GM12878 (cell line): ENCODE results near the gene CCDC159. TPM values are rescaled to one million over a fixed set of nuclear protein-coding genes. Genes with fewer than 3 reads are reported as not detected.

Experiments
- ATF7 ChIP-seq: fragments of 450-650 bp; IDR thresholded peaks from 2 replicates; pipeline ENCODE4 v1.6.1; 2016; ENCODE audit warnings: low read depth, mild to moderate bottlenecking
- CHD4 ChIP-seq: fragments of 200-600 bp; sonication (generic); IDR thresholded peaks from 2 replicates; pipeline ENCODE4 v1.6.1; 2016; ENCODE audit warnings: mild to moderate bottlenecking
- EED ChIP-seq: sonication (generic); IDR thresholded peaks from 2 replicates; pipeline ENCODE4 v1.6.1; 2016; ENCODE audit warnings: antibody characterized with exemption, low read depth
- HCFC1 ChIP-seq: fragments of 150-350 bp; IDR thresholded peaks from 2 replicates; pipeline ENCODE4 v1.6.1; 2014; ENCODE audit warnings: low read length
- NFXL1 ChIP-seq: fragments of 450-650 bp; IDR thresholded peaks from 2 replicates; pipeline ENCODE4 v1.6.1; 2017; ENCODE audit warnings: antibody characterized with exemption, mild to moderate bottlenecking, borderline replicate concordance
- NR2F1 ChIP-seq: fragments of 450-650 bp; conservative IDR thresholded peaks from 2 replicates; pipeline ENCODE4 v1.6.1; 2017; ENCODE audit warnings: mild to moderate bottlenecking
- PML ChIP-seq: IDR thresholded peaks from 2 replicates; pipeline ENCODE4 v1.6.1; 2012; ENCODE audit warnings: low read length, inconsistent platforms
- POLR2A ChIP-seq: IDR thresholded peaks from 2 replicates; pipeline ENCODE4 v1.6.1; 2011; ENCODE audit warnings: low read depth, mild to moderate bottlenecking, low read length
- RB1 ChIP-seq: fragments of 450-650 bp; formaldehyde crosslinking; IDR thresholded peaks from 2 replicates; pipeline ENCODE4 v1.6.1; 2017; ENCODE audit warnings: mild to moderate bottlenecking, borderline replicate concordance
- SRF ChIP-seq, 2 experiments: IDR thresholded peaks; 2 replicates each; pipeline ENCODE4 v1.6.1; 2011; ENCODE audit warnings: low read depth in 2 of 2, low read length in 2 of 2, mild to moderate bottlenecking in 1 of 2, moderate library complexity in 1 of 2
- ZNF217 ChIP-seq: fragments of 450-650 bp; IDR thresholded peaks from 2 replicates; pipeline ENCODE4 v1.6.1; 2017; ENCODE audit warnings: antibody characterized with exemption, mild to moderate bottlenecking
- polyA plus RNA-seq, 11 experiments: library from polyadenylated mRNA; depleted of rRNA in 4 of 11; unstranded in 6 of 11; stranded (reverse) in 5 of 11; fragments of >200 nt; fragmentation: Nextera tagmentation in 4 of 11; fragmentation: Illumina TruSeq in 1 of 11; extraction: Ambion mirVana in 4 of 11; extraction: Trizol in 1 of 11; gene quantifications; 1 replicate in 1 of 11; 2 replicates in 10 of 11; pipeline versions ENCODE4 v1.2.1 to v1.2.3, GENCODE V29; 2011 to 2016; ENCODE audit warnings: inconsistent platforms in 2 of 11, missing spikeins in 2 of 11, low read depth in 1 of 11
- total RNA-seq, 4 experiments: library from RNA; depleted of rRNA in 3 of 4; stranded (reverse); fragments of >200 nt in 3 of 4; fragmentation: Illumina TruSeq in 1 of 4; extraction: Trizol in 1 of 4; gene quantifications; 2 replicates each; pipeline versions ENCODE4 v1.2.1 to v1.2.3, GENCODE V29; 2013 to 2021
- TF ChIP-seq, protein P1 (sequence below): fragments of 450-650 bp; formaldehyde crosslinking; IDR thresholded peaks from 2 replicates; pipeline ENCODE4 v1.4.0; 2022; ENCODE audit warnings: mild to moderate bottlenecking, moderate library complexity
- TF ChIP-seq, protein P2 (sequence below): IDR thresholded peaks from 2 replicates; pipeline ENCODE4 v1.6.1; 2012; ENCODE audit warnings: low read depth, low read length, improper control_type of control experiment
- TF ChIP-seq, protein P3 (sequence below): fragments of 450-650 bp; formaldehyde crosslinking; IDR thresholded peaks from 2 replicates; pipeline ENCODE4 v1.4.0; 2020; ENCODE audit warnings: mild to moderate bottlenecking, moderate library complexity
- TF ChIP-seq, protein P4 (sequence below): fragments of 450-650 bp; IDR thresholded peaks from 2 replicates; pipeline ENCODE4 v1.6.1; 2017; ENCODE audit warnings: mild to moderate bottlenecking, low read depth, inconsistent platforms; ENCODE audit not compliant: poor library complexity, severe bottlenecking
- TF ChIP-seq, protein P5 (sequence below): IDR thresholded peaks from 2 replicates; pipeline ENCODE4 v1.6.1; 2011; ENCODE audit warnings: low read depth, low read length, improper control_type of control experiment, borderline replicate concordance
- TF ChIP-seq, protein P6 (sequence below): fragments of 450-650 bp; IDR thresholded peaks from 2 replicates; pipeline ENCODE4 v1.6.1; 2016; ENCODE audit warnings: mild to moderate bottlenecking

Gene CCDC159
- total and polyA plus RNA-seq, 10 of the 15 experiments (the other 5 are each of a cell fraction or from before 2014, with no cell fraction given): 0.61 to 14.7 (median 10.1) TPM

DNA sequence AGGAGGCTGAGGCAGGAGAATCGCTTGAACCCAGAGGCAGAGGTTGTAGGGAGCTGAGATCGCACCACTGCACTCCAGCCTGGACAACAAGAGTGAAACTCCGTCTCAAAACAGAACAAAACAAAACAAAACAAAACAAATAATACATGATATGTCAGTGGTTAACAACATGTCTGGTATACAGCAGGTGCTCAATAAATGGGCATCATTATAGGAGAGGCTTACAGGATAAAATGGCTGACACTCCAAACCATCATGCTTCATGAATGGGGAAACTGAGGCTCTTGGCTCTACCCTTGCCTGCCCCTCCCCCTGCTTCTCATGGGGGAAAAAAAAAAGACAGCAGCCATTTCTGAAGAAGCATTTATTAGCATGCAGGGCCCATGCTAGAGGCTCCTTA is 3.9 kb upstream of the CCDC159 start (continued):
- TF ChIP-seq, protein P1, sequence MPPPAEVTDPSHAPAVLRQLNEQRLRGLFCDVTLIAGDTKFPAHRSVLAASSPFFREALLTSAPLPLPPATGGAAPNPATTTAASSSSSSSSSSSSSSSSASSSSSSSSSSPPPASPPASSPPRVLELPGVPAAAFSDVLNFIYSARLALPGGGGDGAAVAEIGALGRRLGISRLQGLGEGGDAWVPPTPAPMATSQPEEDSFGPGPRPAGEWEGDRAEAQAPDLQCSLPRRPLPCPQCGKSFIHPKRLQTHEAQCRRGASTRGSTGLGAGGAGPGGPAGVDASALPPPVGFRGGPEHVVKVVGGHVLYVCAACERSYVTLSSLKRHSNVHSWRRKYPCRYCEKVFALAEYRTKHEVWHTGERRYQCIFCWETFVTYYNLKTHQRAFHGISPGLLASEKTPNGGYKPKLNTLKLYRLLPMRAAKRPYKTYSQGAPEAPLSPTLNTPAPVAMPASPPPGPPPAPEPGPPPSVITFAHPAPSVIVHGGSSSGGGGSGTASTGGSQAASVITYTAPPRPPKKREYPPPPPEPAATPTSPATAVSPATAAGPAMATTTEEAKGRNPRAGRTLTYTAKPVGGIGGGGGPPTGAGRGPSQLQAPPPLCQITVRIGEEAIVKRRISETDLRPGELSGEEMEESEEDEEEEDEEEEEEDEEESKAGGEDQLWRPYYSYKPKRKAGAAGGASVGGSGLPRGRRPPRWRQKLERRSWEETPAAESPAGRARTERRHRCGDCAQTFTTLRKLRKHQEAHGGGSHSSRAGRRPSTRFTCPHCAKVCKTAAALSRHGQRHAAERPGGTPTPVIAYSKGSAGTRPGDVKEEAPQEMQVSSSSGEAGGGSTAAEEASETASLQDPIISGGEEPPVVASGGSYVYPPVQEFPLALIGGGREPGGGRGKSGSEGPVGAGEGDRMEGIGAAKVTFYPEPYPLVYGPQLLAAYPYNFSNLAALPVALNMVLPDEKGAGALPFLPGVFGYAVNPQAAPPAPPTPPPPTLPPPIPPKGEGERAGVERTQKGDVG (CRISPR knock-in tag): no peak
- TF ChIP-seq POLR2A (no peak), ATF7 (no peak), NR2F1 (no peak), CHD4 (no peak), NFXL1 (no peak), HCFC1 (no peak), SRF (IDR thresholded peaks at IDR 0.05; ENCODE audit: low read depth in 2 of 2, low read length in 2 of 2) (no peak), EED (no peak), PML (no peak), ZNF217 (no peak), RB1 (no peak)
- TF ChIP-seq, protein P2, sequence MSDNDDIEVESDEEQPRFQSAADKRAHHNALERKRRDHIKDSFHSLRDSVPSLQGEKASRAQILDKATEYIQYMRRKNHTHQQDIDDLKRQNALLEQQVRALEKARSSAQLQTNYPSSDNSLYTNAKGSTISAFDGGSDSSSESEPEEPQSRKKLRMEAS: no peak
- TF ChIP-seq, protein P3, sequence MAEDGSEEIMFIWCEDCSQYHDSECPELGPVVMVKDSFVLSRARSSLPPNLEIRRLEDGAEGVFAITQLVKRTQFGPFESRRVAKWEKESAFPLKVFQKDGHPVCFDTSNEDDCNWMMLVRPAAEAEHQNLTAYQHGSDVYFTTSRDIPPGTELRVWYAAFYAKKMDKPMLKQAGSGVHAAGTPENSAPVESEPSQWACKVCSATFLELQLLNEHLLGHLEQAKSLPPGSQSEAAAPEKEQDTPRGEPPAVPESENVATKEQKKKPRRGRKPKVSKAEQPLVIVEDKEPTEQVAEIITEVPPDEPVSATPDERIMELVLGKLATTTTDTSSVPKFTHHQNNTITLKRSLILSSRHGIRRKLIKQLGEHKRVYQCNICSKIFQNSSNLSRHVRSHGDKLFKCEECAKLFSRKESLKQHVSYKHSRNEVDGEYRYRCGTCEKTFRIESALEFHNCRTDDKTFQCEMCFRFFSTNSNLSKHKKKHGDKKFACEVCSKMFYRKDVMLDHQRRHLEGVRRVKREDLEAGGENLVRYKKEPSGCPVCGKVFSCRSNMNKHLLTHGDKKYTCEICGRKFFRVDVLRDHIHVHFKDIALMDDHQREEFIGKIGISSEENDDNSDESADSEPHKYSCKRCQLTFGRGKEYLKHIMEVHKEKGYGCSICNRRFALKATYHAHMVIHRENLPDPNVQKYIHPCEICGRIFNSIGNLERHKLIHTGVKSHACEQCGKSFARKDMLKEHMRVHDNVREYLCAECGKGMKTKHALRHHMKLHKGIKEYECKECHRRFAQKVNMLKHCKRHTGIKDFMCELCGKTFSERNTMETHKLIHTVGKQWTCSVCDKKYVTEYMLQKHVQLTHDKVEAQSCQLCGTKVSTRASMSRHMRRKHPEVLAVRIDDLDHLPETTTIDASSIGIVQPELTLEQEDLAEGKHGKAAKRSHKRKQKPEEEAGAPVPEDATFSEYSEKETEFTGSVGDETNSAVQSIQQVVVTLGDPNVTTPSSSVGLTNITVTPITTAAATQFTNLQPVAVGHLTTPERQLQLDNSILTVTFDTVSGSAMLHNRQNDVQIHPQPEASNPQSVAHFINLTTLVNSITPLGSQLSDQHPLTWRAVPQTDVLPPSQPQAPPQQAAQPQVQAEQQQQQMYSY (CRISPR knock-in tag): no peak
- TF ChIP-seq, protein P4, sequence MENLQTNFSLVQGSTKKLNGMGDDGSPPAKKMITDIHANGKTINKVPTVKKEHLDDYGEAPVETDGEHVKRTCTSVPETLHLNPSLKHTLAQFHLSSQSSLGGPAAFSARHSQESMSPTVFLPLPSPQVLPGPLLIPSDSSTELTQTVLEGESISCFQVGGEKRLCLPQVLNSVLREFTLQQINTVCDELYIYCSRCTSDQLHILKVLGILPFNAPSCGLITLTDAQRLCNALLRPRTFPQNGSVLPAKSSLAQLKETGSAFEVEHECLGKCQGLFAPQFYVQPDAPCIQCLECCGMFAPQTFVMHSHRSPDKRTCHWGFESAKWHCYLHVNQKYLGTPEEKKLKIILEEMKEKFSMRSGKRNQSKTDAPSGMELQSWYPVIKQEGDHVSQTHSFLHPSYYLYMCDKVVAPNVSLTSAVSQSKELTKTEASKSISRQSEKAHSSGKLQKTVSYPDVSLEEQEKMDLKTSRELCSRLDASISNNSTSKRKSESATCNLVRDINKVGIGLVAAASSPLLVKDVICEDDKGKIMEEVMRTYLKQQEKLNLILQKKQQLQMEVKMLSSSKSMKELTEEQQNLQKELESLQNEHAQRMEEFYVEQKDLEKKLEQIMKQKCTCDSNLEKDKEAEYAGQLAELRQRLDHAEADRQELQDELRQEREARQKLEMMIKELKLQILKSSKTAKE: no peak
- TF ChIP-seq, protein P5, sequence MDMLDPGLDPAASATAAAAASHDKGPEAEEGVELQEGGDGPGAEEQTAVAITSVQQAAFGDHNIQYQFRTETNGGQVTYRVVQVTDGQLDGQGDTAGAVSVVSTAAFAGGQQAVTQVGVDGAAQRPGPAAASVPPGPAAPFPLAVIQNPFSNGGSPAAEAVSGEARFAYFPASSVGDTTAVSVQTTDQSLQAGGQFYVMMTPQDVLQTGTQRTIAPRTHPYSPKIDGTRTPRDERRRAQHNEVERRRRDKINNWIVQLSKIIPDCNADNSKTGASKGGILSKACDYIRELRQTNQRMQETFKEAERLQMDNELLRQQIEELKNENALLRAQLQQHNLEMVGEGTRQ: no peak
- TF ChIP-seq, protein P6, sequence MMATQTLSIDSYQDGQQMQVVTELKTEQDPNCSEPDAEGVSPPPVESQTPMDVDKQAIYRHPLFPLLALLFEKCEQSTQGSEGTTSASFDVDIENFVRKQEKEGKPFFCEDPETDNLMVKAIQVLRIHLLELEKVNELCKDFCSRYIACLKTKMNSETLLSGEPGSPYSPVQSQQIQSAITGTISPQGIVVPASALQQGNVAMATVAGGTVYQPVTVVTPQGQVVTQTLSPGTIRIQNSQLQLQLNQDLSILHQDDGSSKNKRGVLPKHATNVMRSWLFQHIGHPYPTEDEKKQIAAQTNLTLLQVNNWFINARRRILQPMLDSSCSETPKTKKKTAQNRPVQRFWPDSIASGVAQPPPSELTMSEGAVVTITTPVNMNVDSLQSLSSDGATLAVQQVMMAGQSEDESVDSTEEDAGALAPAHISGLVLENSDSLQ: no peak
